K562 (cell line): Measurements from ENCODE around the gene MYOG. TPM values are rescaled to one million over a fixed set of nuclear protein-coding genes. Genes with fewer than 3 reads are reported as not detected.

ENCODE experiments used
- ATAC-seq: fragments of 200-7000 bp; cut with Tn5 transposase; 3 replicates; pipeline ENCODE4 v1.9.1; 2020; ENCODE audit warnings: moderate library complexity
- BruUV-seq: library from RNA; stranded (reverse); fragments of 400-500 nt; replicated peaks from 2 replicates; lab custom pipeline; 2021; lab: Mats Ljungman, UMichigan
- CTCF ChIA-PET: fragments of 300-600 bp; formaldehyde crosslinking; extraction: SDS; loops from one replicate; lab custom pipeline; 2021; ENCODE audit warnings: low intra/inter-chr PET ratio; lab: Yijun Ruan, JAX
- POLR2A ChIA-PET: fragments of 300-600, 350-650 bp; sonication (Branson Sonifier 250); formaldehyde crosslinking; extraction: SDS; loops from one replicate; lab custom pipeline; 2021; ENCODE audit warnings: antibody characterized with exemption, inconsistent platforms; lab: Yijun Ruan, JAX
- DNase-seq, 4 experiments: peaks; one replicate each; pipeline versions ENCODE4 v3.0.0 to v3.0.0-alpha.2; 2011 to 2018; ENCODE audit warnings: low spot score in 3 of 4, mixed read lengths in 3 of 4; ENCODE audit errors: extremely low read depth in 1 of 4
- FAIRE-seq: peaks from 2 replicates; lab custom pipeline; 2011; peaks lifted over from hg19 to GRCh38; lab: Jason Lieb, UNC
- H2AFZ ChIP-seq: 2 replicates; pipeline ENCODE4 v1.6.0; 2011; ENCODE audit warnings: low read depth, low read length, control low read depth, inconsistent platforms
- H3K27ac ChIP-seq: fragments of 200-600 bp; 3 replicates; pipeline ENCODE4 v1.8.0; 2011; ENCODE audit warnings: low read depth, mild to moderate bottlenecking, control low read depth, inconsistent platforms, low read length, moderate library complexity, mixed read lengths; ENCODE audit errors: extremely low read depth
- H3K27me3 ChIP-seq, 2 experiments: fragments of 300-600 bp in 1 of 2; 2 replicates in 1 of 2; 3 replicates in 1 of 2; pipeline versions ENCODE4 v1.6.0 to v1.8.0; 2011; ENCODE audit warnings: inconsistent platforms in 2 of 2, low read length in 2 of 2, mild to moderate bottlenecking in 1 of 2, mixed read lengths in 1 of 2, moderate library complexity in 1 of 2; ENCODE audit not compliant: control insufficient read depth in 2 of 2, insufficient read depth in 2 of 2
- H3K36me3 ChIP-seq: fragments of 300-600 bp; 3 replicates; pipeline ENCODE4 v1.8.0; 2011; ENCODE audit warnings: mild to moderate bottlenecking, low read length, inconsistent platforms; ENCODE audit not compliant: control insufficient read depth, insufficient read depth
- H3K4me1 ChIP-seq, 2 experiments: fragments of 200-600 bp in 1 of 2; replicated peaks in 1 of 2; 2 replicates in 1 of 2; 3 replicates in 1 of 2; pipeline versions ENCODE4 v1.5.1 to v1.8.0; 2011; ENCODE audit warnings: inconsistent platforms in 2 of 2, low read length in 2 of 2, mild to moderate bottlenecking in 1 of 2, mixed read lengths in 1 of 2, moderate library complexity in 1 of 2; ENCODE audit not compliant: control insufficient read depth in 2 of 2, insufficient read depth in 2 of 2
- H3K4me2 ChIP-seq: 2 replicates; pipeline ENCODE4 v1.6.1; 2011; ENCODE audit warnings: low read length, control low read depth, inconsistent platforms, mixed read lengths; ENCODE audit not compliant: insufficient read depth
- H3K4me3 ChIP-seq: fragments of 200-600 bp; sonication (generic), shearing (Covaris generic); 2 replicates; pipeline ENCODE4 v1.5.1; 2016; ENCODE audit warnings: control low read depth, inconsistent platforms
- H3K79me2 ChIP-seq: fragments of 200-600 bp; 3 replicates; pipeline ENCODE4 v1.8.0; 2011; ENCODE audit warnings: low read length, inconsistent platforms; ENCODE audit not compliant: control insufficient read depth, insufficient read depth
- H3K9ac ChIP-seq, 2 experiments: 2 replicates each; pipeline versions ENCODE4 v1.6.0 to v1.6.1; 2011; ENCODE audit warnings: low read depth in 2 of 2, low read length in 2 of 2, control low read depth in 1 of 2, inconsistent platforms in 1 of 2, mild to moderate bottlenecking in 1 of 2, mixed read lengths in 1 of 2; ENCODE audit not compliant: insufficient read depth in 1 of 2
- H3K9me1 ChIP-seq: one replicate; pipeline ENCODE4 v1.6.0; 2011; ENCODE audit warnings: inconsistent platforms, mild to moderate bottlenecking, low read length, moderate library complexity; ENCODE audit not compliant: control insufficient read depth, insufficient read depth
- H3K9me3 ChIP-seq: replicated peaks from 2 replicates; pipeline ENCODE4 v1.5.1; 2011; ENCODE audit warnings: low read depth, low read length, inconsistent platforms; ENCODE audit not compliant: control insufficient read depth, insufficient read depth
- H4K20me1 ChIP-seq: replicated peaks from 2 replicates; pipeline ENCODE4 v1.6.1; 2011; ENCODE audit warnings: low read length, inconsistent platforms, mixed read lengths; ENCODE audit not compliant: control insufficient read depth, insufficient read depth
- ATF7 ChIP-seq: fragments of 450-650 bp; IDR thresholded peaks from 2 replicates; pipeline ENCODE4 v1.7.1; 2014; ENCODE audit warnings: mild to moderate bottlenecking, moderate library complexity
- C11orf30 ChIP-seq: fragments of 450-650 bp; IDR thresholded peaks from 2 replicates; pipeline ENCODE4 v1.6.1; 2016; ENCODE audit warnings: low read depth, mild to moderate bottlenecking
- ETV1 ChIP-seq: fragments of 450-650 bp; conservative IDR thresholded peaks from 2 replicates; pipeline ENCODE4 v1.6.1; 2016; ENCODE audit warnings: missing genetic modification characterization, control low read depth, low read depth, missing compliant biosample characterization
- MAFG ChIP-seq: fragments of 450-650 bp; conservative IDR thresholded peaks from 2 replicates; pipeline ENCODE4 v1.6.1; 2016; ENCODE audit warnings: missing genetic modification characterization, missing compliant biosample characterization
- MAFK ChIP-seq: IDR thresholded peaks from 2 replicates; pipeline ENCODE4 v1.6.1; 2011; ENCODE audit warnings: low read length, improper control_type of control experiment
- MBD2 ChIP-seq: sonication (generic); IDR thresholded peaks from 2 replicates; pipeline ENCODE4 v1.6.1; 2016; ENCODE audit warnings: low read depth, borderline replicate concordance
- NCOA4 ChIP-seq: fragments of 450-650 bp; IDR thresholded peaks from 2 replicates; pipeline ENCODE4 v1.6.1; 2018; ENCODE audit warnings: mild to moderate bottlenecking; ENCODE audit not compliant: partially characterized antibody
- NFIC ChIP-seq: fragments of 450-650 bp; IDR thresholded peaks from 2 replicates; pipeline ENCODE4 v1.6.1; 2017; ENCODE audit warnings: mild to moderate bottlenecking, inconsistent platforms
- NFYB ChIP-seq: IDR thresholded peaks from 2 replicates; pipeline ENCODE4 v1.6.1; 2011; ENCODE audit warnings: mild to moderate bottlenecking, moderate library complexity; ENCODE audit not compliant: insufficient read length; ENCODE audit errors: extremely low read depth
- TFAM ChIP-seq: fragments of 250-450 bp; sonication (Bioruptor Pico); conservative IDR thresholded peaks from 2 replicates; pipeline ENCODE4 v1.5.0; 2021; ENCODE audit warnings: mild to moderate bottlenecking, moderate library complexity
- ZNF316 ChIP-seq: fragments of 450-650 bp; IDR thresholded peaks from 2 replicates; pipeline ENCODE4 v1.6.1; 2016
- WGBS: fragments of 100-300 bp; shearing (Covaris generic); methylation state at CpG from one replicate; pipeline ENCODE4 v1.1.6; 2016; ENCODE audit warnings: low coverage, mixed read lengths; ENCODE audit not compliant: insufficient coverage; ENCODE audit errors: missing lambda C conversion rate; 5-methylcytosine and 5-hydroxymethylcytosine counted together
- in situ Hi-C: fragments of 300-500 bp; cut with MboI; formaldehyde crosslinking; loops from 4 replicates; pipeline ENCODE4 v1.15.0; 2018; ENCODE audit warnings: inconsistent platforms, mixed read lengths
- intact Hi-C: fragments of 100-400 bp; cut with micrococcal nuclease; formaldehyde crosslinking; loops from 2 replicates; pipeline ENCODE4 v1.14.2; 2022
- polyA plus RNA-seq, 8 experiments: library from polyadenylated mRNA; depleted of rRNA in 4 of 8; stranded (reverse) in 5 of 8; unstranded in 3 of 8; fragments of >200 nt; fragmentation: Nextera tagmentation in 2 of 8; fragmentation: Illumina TruSeq in 1 of 8; extraction: Ambion mirVana in 2 of 8; extraction: Trizol in 1 of 8; gene quantifications; 2 replicates each; pipeline versions ENCODE4 v1.2.1 to v1.2.3, GENCODE V29; 2011 to 2014; ENCODE audit warnings: inconsistent platforms in 1 of 8, missing spikeins in 1 of 8
- total RNA-seq, 7 experiments: library from RNA; depleted of rRNA in 6 of 7; stranded (reverse); fragments of >200 nt in 6 of 7; fragmentation: Illumina TruSeq in 2 of 7; extraction: Trizol in 2 of 7; gene quantifications; 2 replicates each; pipeline versions ENCODE4 v1.2.1 to v1.2.3, GENCODE V29; 2011 to 2021; ENCODE audit warnings: low replicate concordance in 1 of 7

Gene MYOG
- total and polyA plus RNA-seq, 9 of the 15 experiments (the other 6 are each of a cell fraction or from before 2014, with no cell fraction given): not detected

- ChIA-PET CTCF (no interaction called here), POLR2A (interaction anchor here (1.5 kb wide), 1 partner anchor 26 kb away, joined by 5 read pairs; the partner anchor contains the start of gene TMEM183A)
- FAIRE-seq: no peak
- no peak overlapping the region for H2AFZ ChIP-seq
- intact Hi-C loops (loop anchor here (10.0 kb wide), 1 partner anchor 302 kb away; no protein-coding TSS in a partner anchor), in situ Hi-C loops (loop anchor here (5.0 kb wide), 2 partner anchors 184 to 299 kb away; no protein-coding TSS in a partner anchor)
- H3K9me3 ChIP-seq: no peaks in the 10 kb centered on the region
- no peaks in the 10 kb centered on the region for H3K9me1 ChIP-seq
- no peak for ATAC-seq
- H3K4me3 ChIP-seq: no peak overlapping the region
- no TSS peak for BruUV-seq
- H3K4me1 ChIP-seq: peaks cover 0 to 8% of the 10 kb centered on the region in 2 experiments; a peak in 3 of 5 replicates
- no peaks in the 10 kb centered on the region for H3K79me2 ChIP-seq
- no peaks in the 10 kb centered on the region; the same call in 2 of the 3 replicates for H3K36me3 ChIP-seq
- no peak overlapping the region for H3K27ac ChIP-seq
- no peak for DNase-seq
- H3K4me2 ChIP-seq: no peak overlapping the region
- H3K27me3 ChIP-seq: peaks cover 23 to 32% of the 10 kb centered on the region in 2 experiments; a peak in 4 of 5 replicates
- H4K20me1 ChIP-seq: peaks cover 31% of the 10 kb centered on the region
- TF ChIP-seq TFAM: no peak
- peak; percentile 38; the same call in 1 of the 2 replicates for TF ChIP-seq MAFK
- TF ChIP-seq MAFG: peak; percentile 19; the same call in 1 of the 2 replicates
- no peak for TF ChIP-seq NCOA4
- peak; percentile 23; the same call in 1 of the 2 replicates for TF ChIP-seq C11orf30
- TF ChIP-seq ETV1: no peak
- no peak for TF ChIP-seq NFYB
- no peak for TF ChIP-seq MBD2
- TF ChIP-seq NFIC: no peak
- TF ChIP-seq ATF7: no peak
- TF ChIP-seq ZNF316: peak; percentile 32; the same call in 1 of the 2 replicates
- 9% methylated on average over 2 of the region's 2 CpGs for WGBS
- H3K9ac ChIP-seq: no peak overlapping the region
These were observed 52.5 kb downstream of the MYOG start for GRCh38 chr1:203033287-203033686.

Other genes with a start within 250 kb of the MYOG start
Only the 7 nearest of the 11 such genes appear.
- 100 and 120 TPM in 2 replicates for gene ADIPOR1, start 127.7 kb downstream of the MYOG start, total RNA-seq (2014; rRNA removed)
- 110 and 117 TPM in 2 replicates for gene ADIPOR1, start 127.7 kb downstream of the MYOG start, total RNA-seq (2014; rRNA removed; fragmentation: Illumina TruSeq; extraction: Trizol)
- gene ADIPOR1, start 127.7 kb downstream of the MYOG start, total RNA-seq (2015; rRNA removed; fragmentation: Illumina TruSeq; extraction: Trizol): 93.3 and 101 TPM in 2 replicates
- 95.2 and 96.1 TPM in 2 replicates for gene ADIPOR1, start 127.7 kb downstream of the MYOG start, total RNA-seq (2021)
- 217 and 228 TPM in 2 replicates for gene ADIPOR1, start 127.7 kb downstream of the MYOG start, polyA plus RNA-seq (2011; rRNA removed)
- 137 and 172 TPM in 2 replicates for gene ADIPOR1, start 127.7 kb downstream of the MYOG start, polyA plus RNA-seq (2014; fragmentation: Illumina TruSeq; extraction: Trizol)
- 10 to 100 TPM; 29.0 to 33.4 TPM for gene ADIPOR1, start 127.7 kb downstream of the MYOG start, polyA plus RNA-seq (2014; fragmentation: Nextera tagmentation; extraction: Ambion mirVana)
- gene ADIPOR1, start 127.7 kb downstream of the MYOG start, polyA plus RNA-seq (2014; rRNA removed): 92.6 and 126 TPM in 2 replicates
- 42.8 and 48.3 TPM in 2 replicates for gene CYB5R1, start 118.8 kb downstream of the MYOG start, total RNA-seq (2014; rRNA removed)
- gene CYB5R1, start 118.8 kb downstream of the MYOG start, total RNA-seq (2014; rRNA removed; fragmentation: Illumina TruSeq; extraction: Trizol): 34.4 and 34.6 TPM in 2 replicates
- 32.2 and 32.3 TPM in 2 replicates for gene CYB5R1, start 118.8 kb downstream of the MYOG start, total RNA-seq (2015; rRNA removed; fragmentation: Illumina TruSeq; extraction: Trizol)
- 38.8 and 41.1 TPM in 2 replicates for gene CYB5R1, start 118.8 kb downstream of the MYOG start, total RNA-seq (2021)
- 29.0 and 35.8 TPM in 2 replicates for gene CYB5R1, start 118.8 kb downstream of the MYOG start, polyA plus RNA-seq (2011; rRNA removed)
- gene CYB5R1, start 118.8 kb downstream of the MYOG start, polyA plus RNA-seq (2014; fragmentation: Illumina TruSeq; extraction: Trizol): 46.6 and 48.6 TPM in 2 replicates
- 10 to 100 TPM; 10.6 to 14.3 TPM for gene CYB5R1, start 118.8 kb downstream of the MYOG start, polyA plus RNA-seq (2014; fragmentation: Nextera tagmentation; extraction: Ambion mirVana)
- 30.6 and 47.9 TPM in 2 replicates for gene CYB5R1, start 118.8 kb downstream of the MYOG start, polyA plus RNA-seq (2014; rRNA removed)
- gene TMEM183A, start 78.6 kb downstream of the MYOG start, total RNA-seq (2014; rRNA removed): 119 and 136 TPM in 2 replicates
- gene TMEM183A, start 78.6 kb downstream of the MYOG start, total RNA-seq (2014; rRNA removed; fragmentation: Illumina TruSeq; extraction: Trizol): 127 and 136 TPM in 2 replicates
- 114 TPM in 2 replicates for gene TMEM183A, start 78.6 kb downstream of the MYOG start, total RNA-seq (2015; rRNA removed; fragmentation: Illumina TruSeq; extraction: Trizol)
- 124 and 143 TPM in 2 replicates for gene TMEM183A, start 78.6 kb downstream of the MYOG start, total RNA-seq (2021)
- 166 and 180 TPM in 2 replicates for gene TMEM183A, start 78.6 kb downstream of the MYOG start, polyA plus RNA-seq (2011; rRNA removed)
- 144 and 190 TPM in 2 replicates for gene TMEM183A, start 78.6 kb downstream of the MYOG start, polyA plus RNA-seq (2014; fragmentation: Illumina TruSeq; extraction: Trizol)
- gene TMEM183A, start 78.6 kb downstream of the MYOG start, polyA plus RNA-seq (2014; fragmentation: Nextera tagmentation; extraction: Ambion mirVana): 10 to 100 TPM; 23.4 to 31.8 TPM
- gene TMEM183A, start 78.6 kb downstream of the MYOG start, polyA plus RNA-seq (2014; rRNA removed): 124 and 139 TPM in 2 replicates
- gene PPFIA4, start 59.5 kb downstream of the MYOG start, total RNA-seq (2014; rRNA removed): 0.94 and 1.00 TPM in 2 replicates
- 0.22 and 0.36 TPM in 2 replicates for gene PPFIA4, start 59.5 kb downstream of the MYOG start, total RNA-seq (2014; rRNA removed; fragmentation: Illumina TruSeq; extraction: Trizol)
- gene PPFIA4, start 59.5 kb downstream of the MYOG start, total RNA-seq (2015; rRNA removed; fragmentation: Illumina TruSeq; extraction: Trizol): 0.43 and 0.60 TPM in 2 replicates
- 1.9 and 2.0 TPM in 2 replicates for gene PPFIA4, start 59.5 kb downstream of the MYOG start, total RNA-seq (2021)
- gene PPFIA4, start 59.5 kb downstream of the MYOG start, polyA plus RNA-seq (2011; rRNA removed): 12.0 and 15.5 TPM in 2 replicates
- 0.69 and 0.70 TPM in 2 replicates for gene PPFIA4, start 59.5 kb downstream of the MYOG start, polyA plus RNA-seq (2014; fragmentation: Illumina TruSeq; extraction: Trizol)
- gene PPFIA4, start 59.5 kb downstream of the MYOG start, polyA plus RNA-seq (2014; fragmentation: Nextera tagmentation; extraction: Ambion mirVana): under 1 TPM; 0.07 to 0.08 TPM
- gene PPFIA4, start 59.5 kb downstream of the MYOG start, polyA plus RNA-seq (2014; rRNA removed): 1.2 and 5.3 TPM in 2 replicates
- gene ADORA1, start 41.7 kb upstream of the MYOG start, total RNA-seq (2014; rRNA removed): not detected in 2 replicates
- gene ADORA1, start 41.7 kb upstream of the MYOG start, total RNA-seq (2014; rRNA removed; fragmentation: Illumina TruSeq; extraction: Trizol): not detected in 2 replicates
- not detected in 2 replicates for gene ADORA1, start 41.7 kb upstream of the MYOG start, total RNA-seq (2015; rRNA removed; fragmentation: Illumina TruSeq; extraction: Trizol)
- gene ADORA1, start 41.7 kb upstream of the MYOG start, total RNA-seq (2021): not detected in 2 replicates
- gene ADORA1, start 41.7 kb upstream of the MYOG start, polyA plus RNA-seq (2011; rRNA removed): not detected in 2 replicates
- gene ADORA1, start 41.7 kb upstream of the MYOG start, polyA plus RNA-seq (2014; fragmentation: Illumina TruSeq; extraction: Trizol): not detected in 2 replicates
- not detected for gene ADORA1, start 41.7 kb upstream of the MYOG start, polyA plus RNA-seq (2014; fragmentation: Nextera tagmentation; extraction: Ambion mirVana)
- gene ADORA1, start 41.7 kb upstream of the MYOG start, polyA plus RNA-seq (2014; rRNA removed): not detected in 2 replicates
- not detected in 2 replicates for gene MYBPH, start 89.8 kb upstream of the MYOG start, total RNA-seq (2014; rRNA removed)
- gene MYBPH, start 89.8 kb upstream of the MYOG start, total RNA-seq (2014; rRNA removed; fragmentation: Illumina TruSeq; extraction: Trizol): not detected in 2 replicates
- not detected in 2 replicates for gene MYBPH, start 89.8 kb upstream of the MYOG start, total RNA-seq (2015; rRNA removed; fragmentation: Illumina TruSeq; extraction: Trizol)
- gene MYBPH, start 89.8 kb upstream of the MYOG start, total RNA-seq (2021): not detected in 2 replicates
- not detected in 2 replicates for gene MYBPH, start 89.8 kb upstream of the MYOG start, polyA plus RNA-seq (2011; rRNA removed)
- gene MYBPH, start 89.8 kb upstream of the MYOG start, polyA plus RNA-seq (2014; fragmentation: Illumina TruSeq; extraction: Trizol): not detected in 2 replicates
- not detected for gene MYBPH, start 89.8 kb upstream of the MYOG start, polyA plus RNA-seq (2014; fragmentation: Nextera tagmentation; extraction: Ambion mirVana)
- 0.13 TPM in 1 of 2 replicates, not detected in the other for gene MYBPH, start 89.8 kb upstream of the MYOG start, polyA plus RNA-seq (2014; rRNA removed)
- not detected in 2 replicates for gene CHI3L1, start 100.7 kb upstream of the MYOG start, total RNA-seq (2014; rRNA removed)
- gene CHI3L1, start 100.7 kb upstream of the MYOG start, total RNA-seq (2014; rRNA removed; fragmentation: Illumina TruSeq; extraction: Trizol): not detected in 2 replicates
- not detected in 2 replicates for gene CHI3L1, start 100.7 kb upstream of the MYOG start, total RNA-seq (2015; rRNA removed; fragmentation: Illumina TruSeq; extraction: Trizol)
- gene CHI3L1, start 100.7 kb upstream of the MYOG start, total RNA-seq (2021): not detected in 2 replicates
- not detected in 2 replicates for gene CHI3L1, start 100.7 kb upstream of the MYOG start, polyA plus RNA-seq (2011; rRNA removed)
- gene CHI3L1, start 100.7 kb upstream of the MYOG start, polyA plus RNA-seq (2014; fragmentation: Illumina TruSeq; extraction: Trizol): not detected in 2 replicates
- not detected for gene CHI3L1, start 100.7 kb upstream of the MYOG start, polyA plus RNA-seq (2014; fragmentation: Nextera tagmentation; extraction: Ambion mirVana)
- gene CHI3L1, start 100.7 kb upstream of the MYOG start, polyA plus RNA-seq (2014; rRNA removed): not detected in 2 replicates